CD4-positive, alpha-beta T cell treated with Interleukin-4 for 1 hour (primary cell): ENCODE results near the gene TNK1.
"Not testable (repeated sequence)": the region's sequence is repeated elsewhere in the genome, so short reads cannot be mapped to it uniquely, and the experiment has no call there.

Experiments used
- DNase-seq, 2 donors: peaks; one replicate each; pipeline ENCODE4 v3.0.0-alpha.2; 2020 to 2022

The TNK1 gene

DNA sequence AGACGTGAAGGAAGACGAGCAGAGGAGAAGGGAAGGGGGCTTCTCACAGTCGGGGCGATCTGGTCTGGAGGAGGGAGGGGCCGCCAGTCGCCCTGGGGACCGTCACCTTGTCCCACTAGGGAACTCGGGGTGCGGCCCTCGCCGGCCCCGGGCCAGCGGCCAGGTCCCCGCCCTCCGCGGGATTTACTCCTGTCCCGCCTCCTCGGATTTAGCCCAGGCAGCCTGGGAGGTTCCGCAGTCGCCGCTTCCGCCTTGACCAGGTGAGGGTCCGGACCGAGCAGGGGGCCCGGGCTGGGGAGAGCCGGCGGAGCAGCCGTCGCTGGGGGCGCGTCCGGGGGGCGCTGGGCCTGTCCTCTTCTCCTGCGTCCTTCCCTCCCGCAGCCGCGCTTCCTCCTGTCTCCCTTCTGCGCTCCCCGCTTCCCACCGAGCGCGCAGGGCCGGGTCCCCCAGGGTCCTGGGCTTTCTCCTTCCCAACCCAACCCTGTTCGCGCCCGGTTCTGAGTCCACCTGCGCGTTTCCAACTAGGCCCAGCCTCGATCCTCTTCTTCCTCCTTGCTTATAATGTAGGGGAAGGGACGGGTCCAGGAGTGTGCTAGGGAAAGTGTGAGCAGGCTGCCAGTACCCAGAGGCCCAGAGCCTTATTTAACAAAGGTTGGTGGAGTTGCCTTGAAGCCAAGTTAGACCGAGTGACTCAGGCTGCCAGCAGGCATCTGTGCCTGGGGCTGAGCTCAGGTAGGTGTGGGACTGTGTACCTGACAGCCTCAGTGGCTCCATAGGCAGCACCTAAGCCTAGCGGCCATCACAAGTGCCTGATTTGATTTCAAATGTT is at the start of gene TNK1:
TNK1 (plus strand) TSS at position 235 of the 829 bp plus-strand sequence. CDS start 1,838 bp downstream, outside the sequence.
- DNase-seq, result no peak

DNA sequence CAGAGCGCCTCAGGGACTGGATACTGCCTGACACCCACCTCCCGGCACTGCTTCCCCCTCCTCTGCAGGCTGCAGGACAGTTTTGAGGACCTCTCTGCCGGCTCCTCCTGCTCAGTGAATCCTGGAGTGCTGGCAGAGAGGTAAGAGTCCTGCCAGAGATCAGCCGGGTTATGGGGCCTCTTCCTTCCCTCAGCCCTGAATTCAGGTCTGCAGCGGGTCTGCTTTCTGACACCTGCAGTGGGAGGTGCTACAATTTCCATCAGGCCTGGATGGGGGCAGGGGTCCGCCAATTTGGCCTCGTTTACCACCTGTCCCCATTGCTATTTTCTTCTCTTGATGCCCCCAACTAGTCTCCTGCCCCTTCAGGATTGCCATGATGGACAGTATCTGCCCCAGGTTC is 48.8 kb upstream of the TNK1 start:
- no peak for DNase-seq

DNA sequence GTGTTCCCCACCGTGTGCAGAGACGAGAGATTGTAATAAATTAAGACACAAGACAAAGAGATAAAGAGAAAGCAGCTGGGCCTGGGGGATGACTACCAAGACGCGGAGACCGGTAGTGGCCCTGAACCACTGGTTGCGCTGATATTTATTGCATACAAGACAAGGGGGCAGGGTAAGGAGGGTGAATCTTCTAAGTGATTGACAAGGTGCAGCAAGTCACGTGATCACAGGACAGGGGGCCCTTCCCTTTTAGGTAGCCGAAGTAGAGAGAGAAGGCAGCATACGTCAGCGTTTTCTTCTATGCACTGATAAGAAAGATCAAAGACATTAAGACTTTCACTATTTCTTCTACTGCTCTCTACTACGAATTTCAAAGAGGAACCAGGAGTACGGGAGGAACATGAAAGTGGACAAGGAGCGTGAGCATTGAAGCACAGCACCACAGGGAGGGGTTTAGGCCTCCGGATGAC is 48.3 kb upstream of the TNK1 start:
- peak; percentile 50 to 74 for DNase-seq

DNA sequence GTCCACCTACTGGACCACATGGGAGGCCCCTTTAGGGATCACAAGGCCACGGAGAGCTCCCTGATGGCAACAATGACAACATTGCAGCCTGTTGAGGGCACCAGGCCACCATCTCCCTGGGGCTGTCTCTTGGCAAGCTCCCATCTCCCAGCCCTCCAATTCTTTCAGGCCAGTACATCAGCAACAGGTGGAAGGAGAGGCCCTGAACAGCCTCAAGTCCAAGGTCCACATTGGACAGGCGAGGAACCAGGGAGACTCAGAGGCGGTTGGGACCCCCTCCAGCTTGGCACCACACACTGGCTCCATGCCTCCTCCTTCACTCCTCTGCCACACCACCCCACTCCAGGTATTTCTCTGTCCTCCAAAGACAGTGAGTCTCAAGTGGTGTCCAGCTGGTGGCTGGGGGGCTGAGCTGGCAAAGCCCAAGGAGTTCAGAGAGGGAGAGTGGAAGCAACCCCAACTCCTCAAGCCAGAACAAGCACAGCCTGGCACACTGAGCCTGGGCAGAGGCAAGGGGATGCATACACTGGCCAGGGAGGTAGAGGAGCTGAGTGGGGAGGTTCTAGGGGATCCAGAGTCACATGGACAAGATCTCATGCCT is 45.9 kb upstream of the TNK1 start:
- DNase-seq, result no peak

DNA sequence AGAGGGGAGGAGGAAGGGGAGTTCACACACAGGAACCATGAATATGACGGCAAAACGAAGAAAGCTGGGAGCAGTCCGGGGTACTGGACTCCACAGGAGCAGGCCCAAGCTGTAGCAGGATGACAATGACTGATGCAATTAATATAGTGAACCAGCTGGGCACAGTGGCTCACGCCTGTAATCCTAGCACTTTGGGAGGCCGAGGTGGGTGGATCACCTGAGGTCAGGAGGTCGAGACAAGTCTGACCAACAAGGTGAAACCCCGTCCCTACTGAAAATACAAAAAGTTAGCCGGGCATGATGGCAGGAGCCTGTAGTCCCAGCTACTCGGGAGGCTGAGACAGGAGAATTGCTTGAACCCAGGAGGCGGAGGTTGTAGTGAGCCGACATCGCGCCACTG is 45.1 kb upstream of the TNK1 start:
- not testable (repeated sequence) for DNase-seq

DNA sequence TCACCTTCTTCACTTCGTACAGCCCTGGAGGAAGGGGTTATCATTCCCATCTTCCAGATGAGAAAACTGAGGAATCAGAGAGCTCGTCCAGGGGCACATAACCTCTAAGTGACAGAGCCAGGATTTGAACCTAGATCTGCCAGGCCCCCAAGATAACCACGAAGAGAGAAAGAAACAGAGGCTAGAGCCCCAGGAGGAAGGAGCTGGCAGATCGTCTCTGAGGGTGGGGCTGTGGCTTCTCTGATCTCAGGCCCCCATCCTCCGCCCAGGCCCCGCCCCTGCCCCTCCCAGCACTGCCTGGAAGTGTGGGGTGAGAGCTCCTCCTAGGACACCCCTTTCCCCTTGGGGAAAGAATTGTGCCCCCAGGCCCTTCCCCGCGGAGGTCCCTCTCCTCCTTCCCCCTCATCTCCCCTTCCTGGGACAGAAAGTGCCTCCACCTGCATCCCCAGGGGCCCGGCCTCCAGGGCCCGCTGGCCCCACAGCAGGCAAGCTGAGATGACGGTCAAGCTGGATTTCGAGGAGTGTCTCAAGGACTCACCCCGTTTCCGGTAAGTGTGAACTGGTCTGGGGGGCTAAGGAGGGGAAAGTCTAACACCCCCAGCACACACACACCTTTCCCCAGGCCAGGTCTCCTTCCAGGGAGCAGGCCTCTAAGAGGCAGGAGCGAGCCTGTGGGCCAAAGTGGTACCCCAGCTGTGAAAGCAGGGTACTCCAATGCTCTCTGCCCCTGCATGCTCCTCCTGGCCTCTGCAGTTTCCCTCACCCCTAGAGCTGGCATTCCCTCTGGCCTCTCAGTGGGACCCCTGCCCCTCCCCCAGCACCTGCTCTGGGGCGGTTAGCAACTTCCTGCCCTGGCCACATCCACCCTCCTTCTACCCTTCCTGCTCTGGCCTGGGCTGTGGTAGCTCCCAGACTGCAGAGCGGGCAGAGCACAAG is 44.4 kb upstream of the TNK1 start, which contains the start of gene ACAP1:
ACAP1 (plus strand) TSS at position 290 of the 936 bp plus-strand sequence; CDS start at position 496, 206 bp downstream.
- peak; percentile 84 to 87 for DNase-seq

DNA sequence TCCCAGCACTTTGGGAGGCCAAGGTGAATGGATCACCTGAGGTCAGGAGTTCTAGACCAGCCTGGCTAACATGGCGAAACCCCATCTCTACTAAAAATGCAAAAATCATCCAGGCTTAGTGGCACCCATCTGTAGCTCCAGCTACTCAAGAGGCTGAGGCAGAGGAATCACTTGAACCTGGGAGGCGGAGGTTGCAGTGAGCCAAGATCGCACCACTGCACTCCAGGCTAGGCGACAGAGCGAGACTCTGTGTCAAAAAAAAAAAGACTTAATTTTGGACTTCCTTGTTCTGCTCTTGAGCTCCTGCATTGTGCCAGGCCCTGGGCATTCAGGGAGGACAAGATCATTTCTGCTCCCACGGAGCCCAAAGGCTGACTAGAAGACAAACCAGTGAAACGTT is 43.3 kb upstream of the TNK1 start:
- DNase-seq, result not testable (repeated sequence)

DNA sequence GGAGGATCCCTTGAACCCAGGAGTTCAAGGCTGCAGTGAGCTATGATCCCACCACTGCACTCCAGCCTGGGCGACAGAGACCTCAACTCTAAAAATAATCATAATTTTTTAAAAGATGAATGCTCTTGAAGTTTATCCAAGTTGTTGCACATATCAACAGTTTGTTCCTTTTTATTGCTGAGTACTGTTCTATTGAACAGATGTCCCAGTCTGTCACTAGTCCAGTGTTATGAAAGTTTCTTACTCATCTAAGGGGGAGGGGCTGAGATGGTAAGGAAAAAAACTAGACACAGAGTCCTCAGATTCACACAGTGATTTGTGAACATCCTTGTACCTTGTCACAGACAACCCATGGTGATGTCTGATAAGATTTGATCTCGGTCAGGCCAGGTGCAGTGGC is 40.7 kb upstream of the TNK1 start:
- DNase-seq, result no peak

DNA sequence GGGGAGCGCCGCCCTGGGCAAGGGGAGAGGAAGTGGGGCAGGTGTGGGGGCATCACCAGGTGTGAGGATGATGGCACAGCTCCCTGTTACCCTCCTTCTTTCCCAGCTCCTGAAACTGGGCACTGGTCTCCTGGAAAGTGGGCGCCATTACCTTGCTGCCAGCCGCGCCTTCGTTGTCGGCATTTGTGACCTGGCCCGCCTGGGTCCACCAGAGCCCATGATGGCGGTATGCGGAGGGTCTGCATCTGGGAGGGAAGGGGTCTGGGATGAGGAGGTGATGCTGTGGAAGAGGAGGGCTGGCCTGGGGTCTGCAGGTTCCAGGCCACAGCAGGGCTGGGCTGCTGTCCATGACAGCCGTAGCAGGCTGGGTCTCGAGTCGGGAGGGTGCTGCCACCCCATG is 39.0 kb upstream of the TNK1 start:
- no peak for DNase-seq

DNA sequence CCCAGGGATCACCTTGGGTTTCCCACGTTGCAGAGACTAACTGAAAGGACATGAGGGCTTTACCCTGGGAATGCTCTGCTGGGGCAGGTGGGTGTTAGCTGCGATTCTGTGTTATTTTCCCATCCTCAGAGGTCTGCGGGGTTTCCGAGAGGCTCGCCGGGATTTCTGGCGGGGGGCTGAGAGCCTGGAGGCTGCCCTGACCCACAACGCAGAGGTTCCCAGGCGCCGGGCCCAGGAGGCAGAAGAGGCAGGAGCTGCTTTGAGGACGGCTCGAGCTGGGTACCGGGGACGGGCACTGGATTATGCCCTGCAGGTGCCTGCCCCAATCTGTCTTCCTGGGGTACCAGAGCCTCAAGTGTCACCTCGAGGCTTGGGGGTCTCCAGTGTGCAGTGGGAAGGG is 37.6 kb upstream of the TNK1 start:
- no peak for DNase-seq

DNA sequence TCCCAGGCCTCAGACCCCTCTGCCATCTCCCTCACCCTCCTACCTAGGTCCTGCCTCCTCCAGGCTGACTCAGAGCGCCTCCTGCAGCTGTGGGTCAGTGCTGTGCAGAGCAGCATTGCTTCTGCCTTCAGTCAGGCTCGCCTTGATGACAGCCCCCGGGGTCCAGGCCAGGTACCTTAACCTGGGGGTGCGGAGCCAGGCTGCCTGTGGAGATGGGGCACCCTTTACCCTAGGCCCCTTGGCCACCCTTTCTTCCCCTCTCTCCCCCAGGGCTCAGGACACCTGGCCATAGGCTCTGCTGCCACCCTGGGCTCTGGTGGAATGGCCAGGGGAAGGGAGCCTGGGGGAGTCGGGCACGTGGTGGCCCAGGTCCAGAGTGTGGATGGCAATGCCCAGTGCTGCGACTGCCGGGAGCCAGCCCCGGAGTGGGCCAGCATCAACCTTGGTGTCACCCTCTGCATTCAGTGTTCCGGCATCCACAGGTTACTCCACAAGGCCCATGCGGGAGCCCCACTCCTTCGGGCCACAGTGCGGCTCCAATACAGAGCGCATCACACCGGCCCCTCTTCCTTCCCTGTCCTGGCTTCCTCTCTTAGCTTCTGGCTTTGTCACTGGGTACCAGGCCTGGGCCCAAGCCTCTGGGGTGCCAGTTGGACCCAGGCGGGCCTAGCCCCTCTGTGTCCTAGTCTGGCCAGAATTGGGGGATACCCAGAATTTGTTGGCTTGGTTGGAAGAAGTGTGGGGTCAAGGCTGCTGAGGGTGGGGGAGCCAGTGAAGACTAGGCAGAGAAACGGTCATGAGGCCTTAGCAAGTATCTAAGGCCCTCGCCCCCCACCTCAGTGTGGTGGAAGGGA is 33.9 kb upstream of the TNK1 start:
- no peak for DNase-seq

DNA sequence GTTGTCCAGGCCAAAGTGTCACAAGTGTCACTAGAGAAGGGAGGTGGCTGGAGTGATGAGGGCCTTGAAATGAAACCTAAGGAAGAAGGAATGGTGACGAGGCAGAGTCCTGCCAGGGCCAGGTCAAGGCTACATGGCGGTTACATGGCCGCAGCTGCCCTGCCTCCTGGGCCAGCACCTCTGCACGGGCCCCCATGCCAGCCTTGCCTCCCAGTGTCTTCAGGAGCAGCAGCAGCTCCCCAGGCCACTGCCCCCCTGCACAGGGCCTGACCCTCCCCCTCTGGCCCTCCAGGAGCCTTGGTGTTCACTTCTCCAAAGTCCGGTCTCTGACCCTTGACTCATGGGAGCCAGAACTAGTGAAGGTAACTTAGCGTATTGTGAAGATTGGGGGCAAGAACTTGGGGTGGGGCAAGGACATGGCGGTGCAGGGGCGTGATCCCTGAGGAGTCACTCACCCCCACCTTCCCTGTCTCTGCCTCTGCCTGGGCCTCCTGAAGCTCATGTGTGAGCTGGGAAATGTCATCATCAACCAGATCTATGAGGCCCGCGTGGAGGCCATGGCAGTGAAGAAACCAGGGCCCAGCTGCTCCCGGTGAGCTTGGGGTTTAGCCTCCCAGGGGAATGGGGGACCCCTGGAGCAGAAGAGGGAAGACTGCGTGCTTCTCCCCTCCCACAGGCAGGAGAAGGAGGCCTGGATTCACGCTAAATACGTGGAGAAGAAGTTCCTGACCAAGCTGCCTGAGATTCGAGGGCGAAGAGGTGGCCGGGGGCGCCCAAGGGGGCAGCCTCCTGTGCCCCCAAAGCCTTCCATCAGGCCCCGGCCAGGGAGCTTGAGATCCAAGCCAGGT is 33.0 kb upstream of the TNK1 start:
- DNase-seq, result no peak

DNA sequence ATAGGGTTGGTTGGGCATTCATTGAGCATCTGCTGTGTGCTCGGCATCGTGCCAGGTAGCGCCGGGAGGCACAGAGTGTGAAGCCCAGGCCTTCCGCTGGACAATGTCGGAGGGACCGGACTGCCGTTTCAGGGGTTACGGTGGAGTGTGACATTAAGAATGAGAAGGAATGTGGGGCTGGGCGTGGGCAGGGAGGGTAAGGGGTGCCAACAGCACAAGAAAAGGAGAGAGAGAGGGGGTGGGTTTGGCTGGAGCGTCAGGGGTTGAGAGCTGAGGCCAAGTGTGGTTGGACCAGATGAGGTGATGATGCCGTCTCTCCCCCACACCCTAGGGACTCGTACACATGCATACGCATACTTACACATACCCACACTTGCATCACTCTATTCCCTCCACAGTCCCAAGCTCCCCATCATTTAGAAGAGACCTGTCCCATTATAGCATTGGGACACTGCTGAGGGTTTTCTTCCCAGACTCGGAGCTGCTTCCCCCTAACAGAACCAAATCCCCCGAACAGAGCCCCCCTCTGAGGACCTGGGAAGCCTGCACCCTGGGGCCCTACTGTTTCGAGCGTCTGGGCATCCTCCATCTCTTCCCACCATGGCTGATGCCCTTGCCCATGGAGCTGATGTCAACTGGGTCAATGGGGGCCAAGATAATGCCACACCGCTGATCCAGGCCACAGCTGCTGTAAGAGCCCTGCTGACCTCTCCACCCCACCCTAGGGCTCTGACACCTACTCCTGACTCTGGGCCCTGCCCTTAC is 32.2 kb upstream of the TNK1 start:
- DNase-seq, result no peak

DNA sequence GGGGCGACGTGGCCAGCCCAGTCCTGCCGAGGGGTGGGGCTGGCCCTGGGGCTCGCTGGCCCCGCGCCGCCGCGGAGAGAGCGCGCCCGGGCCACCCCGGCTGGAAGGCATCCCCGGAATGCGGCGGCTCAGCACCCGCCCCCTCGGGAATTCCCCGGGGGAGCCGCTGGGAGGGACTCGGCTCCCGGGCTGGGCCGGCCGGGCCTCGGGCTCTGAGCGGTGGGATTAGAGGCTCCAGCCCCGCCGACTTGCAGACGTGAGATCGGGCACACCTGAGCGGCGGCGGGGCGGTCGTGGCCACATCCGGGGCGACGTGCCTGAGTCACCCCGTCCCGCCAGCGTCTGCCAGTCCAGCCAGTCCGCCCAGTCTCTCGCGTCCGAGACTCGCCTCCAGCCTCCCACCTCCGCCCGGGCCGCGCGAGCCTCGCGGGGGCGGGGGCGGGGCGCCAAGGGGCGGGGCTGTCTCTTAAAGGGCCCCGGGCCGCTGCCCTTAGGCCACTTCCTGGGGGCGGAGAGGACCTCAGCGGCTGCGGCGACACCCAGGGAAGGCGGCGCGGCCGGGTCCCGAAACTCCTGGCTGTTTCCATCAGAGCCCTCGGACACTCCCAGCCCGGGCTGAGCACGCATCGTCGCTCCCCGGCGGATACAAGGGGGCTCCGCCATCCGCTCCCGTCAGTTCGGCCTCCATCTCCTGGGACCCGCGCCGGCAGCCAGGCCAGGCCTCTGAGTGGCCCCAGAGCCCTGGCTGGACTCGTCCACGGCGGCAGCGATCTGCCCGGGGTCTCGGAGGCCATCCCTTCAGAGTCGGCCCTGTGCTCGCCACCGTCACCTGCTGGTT is 29.0 kb upstream of the TNK1 start, which contains the start of gene KCTD11:
KCTD11 (plus strand) TSS at position 498 of the 838 bp plus-strand sequence.
- peak; percentile 82 to 83 for DNase-seq

DNA sequence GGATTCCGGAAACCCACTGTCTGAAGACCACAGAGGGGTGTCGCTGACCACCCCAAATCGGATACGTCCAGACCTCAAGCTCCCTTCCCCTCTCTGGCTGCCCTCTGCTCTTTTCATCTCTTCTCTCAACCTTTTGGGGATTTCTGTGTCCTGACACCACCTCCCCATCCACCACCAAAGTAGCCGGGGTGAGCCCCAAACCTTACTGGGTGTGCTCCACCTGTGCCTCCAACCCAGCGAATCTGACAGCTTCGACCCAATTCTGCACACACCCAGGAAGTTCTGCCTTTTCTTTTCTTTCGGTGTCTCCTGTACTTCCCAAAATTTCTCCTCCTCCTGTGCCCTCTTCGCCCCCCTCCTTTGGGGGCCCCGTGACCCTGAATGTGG is 28.4 kb upstream of the TNK1 start:
- DNase-seq, result peak; percentile 18 to 19

DNA sequence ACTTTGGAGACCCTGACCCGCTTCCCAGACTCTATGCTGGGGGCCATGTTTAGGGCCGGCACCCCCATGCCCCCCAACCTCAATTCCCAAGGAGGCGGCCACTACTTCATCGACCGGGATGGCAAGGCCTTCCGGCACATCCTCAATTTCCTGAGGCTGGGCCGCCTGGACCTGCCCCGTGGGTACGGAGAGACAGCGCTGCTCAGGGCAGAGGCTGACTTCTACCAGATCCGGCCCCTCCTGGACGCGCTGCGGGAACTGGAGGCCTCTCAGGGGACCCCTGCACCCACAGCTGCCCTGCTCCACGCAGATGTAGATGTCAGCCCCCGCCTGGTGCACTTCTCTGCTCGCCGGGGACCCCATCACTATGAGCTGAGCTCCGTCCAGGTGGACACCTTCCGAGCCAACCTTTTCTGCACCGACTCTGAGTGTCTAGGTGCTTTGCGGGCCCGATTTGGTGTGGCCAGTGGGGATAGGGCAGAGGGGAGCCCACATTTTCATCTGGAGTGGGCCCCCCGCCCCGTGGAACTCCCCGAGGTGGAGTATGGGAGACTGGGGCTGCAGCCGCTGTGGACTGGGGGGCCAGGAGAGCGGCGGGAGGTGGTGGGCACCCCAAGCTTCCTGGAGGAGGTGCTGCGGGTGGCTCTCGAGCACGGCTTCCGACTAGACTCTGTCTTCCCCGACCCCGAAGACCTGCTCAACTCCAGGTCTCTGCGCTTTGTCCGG is 27.8 kb upstream of the TNK1 start:
- DNase-seq, result no peak

DNA sequence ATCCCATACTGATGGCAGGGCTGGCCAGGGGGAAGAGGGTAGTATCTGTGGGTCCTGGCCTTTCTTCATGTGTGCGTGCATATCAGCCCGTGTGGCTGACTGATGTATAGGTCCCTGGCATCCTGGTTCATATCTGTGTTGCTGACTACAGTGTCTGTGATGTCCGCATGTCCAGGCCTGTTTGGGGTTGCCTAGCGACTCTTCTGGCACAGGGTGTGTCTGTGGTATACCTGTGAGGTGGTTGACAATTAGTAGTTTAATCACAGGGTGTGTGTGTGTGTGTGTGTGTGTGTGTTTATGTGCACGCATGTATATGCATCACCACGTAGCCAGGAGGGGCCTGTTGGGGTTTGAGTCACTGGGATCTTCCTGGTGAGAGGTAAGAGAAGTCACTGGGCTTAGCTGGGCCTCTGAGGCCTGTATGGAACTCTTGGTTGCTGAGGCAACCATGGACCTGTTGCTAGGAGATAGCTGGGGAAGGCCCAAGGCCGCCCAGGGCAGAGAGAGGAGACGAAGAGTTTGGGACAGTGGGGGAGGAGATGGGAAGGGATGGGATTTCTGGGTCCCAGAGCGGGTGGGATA is 26.5 kb upstream of the TNK1 start:
- peak in 1 of 2 donors; percentile 25 for DNase-seq

DNA sequence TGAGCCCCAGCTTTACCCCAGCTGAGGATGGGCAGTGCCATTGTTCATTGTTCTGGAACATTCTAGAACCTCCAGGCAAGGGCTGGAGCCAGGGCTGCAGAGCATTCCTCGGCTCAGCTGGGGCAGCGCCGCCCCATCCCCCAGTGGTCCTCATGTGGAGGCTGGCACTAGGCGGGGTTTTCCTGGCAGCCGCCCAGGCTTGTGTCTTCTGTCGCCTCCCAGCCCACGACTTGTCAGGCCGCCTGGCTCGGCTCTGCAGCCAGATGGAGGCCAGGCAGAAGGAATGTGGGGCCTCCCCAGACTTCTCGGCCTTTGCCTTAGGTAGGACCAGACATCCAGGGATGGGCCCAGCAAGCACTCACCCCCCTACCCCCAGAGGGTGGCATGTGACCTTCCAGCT is 25.8 kb upstream of the TNK1 start, which contains the start of gene TMEM95:
TMEM95 (plus strand) TSS at position 104 of the 400 bp plus-strand sequence; CDS start at position 153, 49 bp downstream.
- DNase-seq, result no peak
